Right hindlimb (tissue), 1 donor: ENCODE measurements around the gene LRRC4B.
"Not testable (repeated sequence)": the region's sequence is repeated elsewhere in the genome, so short reads cannot be mapped to it uniquely, and the experiment has no call there.

Source experiments
- DNase-seq: peaks from one replicate; pipeline ENCODE4 v3.0.0-alpha.2; 2018

The LRRC4B gene

DNA sequence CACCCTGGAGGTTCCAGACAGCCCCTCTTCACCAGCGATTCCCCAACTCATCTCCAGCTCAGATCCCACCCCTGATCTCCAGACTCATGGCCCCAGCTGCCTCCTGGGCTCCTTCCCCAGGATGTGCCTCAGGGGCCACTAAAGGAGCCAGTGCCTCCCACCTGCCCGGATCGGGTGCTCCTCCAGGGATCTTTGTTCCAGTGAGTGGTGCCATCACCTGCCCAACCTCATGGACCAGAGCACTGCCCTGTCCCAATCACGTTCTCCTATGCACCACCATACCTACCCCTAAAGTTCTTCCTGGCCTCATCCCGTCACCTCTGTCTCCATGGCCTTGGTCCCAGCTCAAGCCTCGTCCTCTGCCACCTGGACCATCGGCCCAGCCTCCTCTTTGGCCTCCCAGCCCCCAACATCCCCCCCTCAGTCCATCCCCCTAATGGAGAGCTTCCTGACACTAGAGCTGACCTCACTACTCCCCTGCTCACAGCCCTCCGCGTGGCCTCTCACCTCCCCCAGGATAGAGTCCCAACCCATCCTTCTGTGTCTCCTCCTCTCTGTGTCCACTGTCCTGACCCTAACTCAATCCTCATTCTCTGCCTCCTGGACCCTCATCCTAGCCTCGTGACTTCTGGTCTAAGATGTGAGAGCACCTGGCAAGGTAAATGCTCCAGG, 82.8 kb downstream of the LRRC4B start:
- no peak for DNase-seq

DNA sequence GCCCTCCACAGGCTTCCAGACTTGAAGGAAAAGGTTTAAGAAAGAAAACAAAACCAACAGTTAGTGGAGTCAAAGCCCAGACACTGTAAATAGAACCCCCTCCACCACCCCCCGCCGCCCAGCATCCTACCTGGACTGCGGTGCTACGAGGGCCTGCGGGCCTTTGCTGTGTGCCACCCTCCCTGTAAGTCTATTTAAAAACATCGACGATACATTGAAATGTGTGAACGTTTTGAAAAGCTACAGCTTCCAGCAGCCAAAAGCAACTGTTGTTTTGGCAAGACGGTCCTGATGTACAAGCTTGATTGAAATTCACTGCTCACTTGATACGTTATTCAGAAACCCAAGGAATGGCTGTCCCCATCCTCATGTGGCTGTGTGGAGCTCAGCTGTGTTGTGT, 85.3 kb downstream of the LRRC4B start:
- no peak for DNase-seq

DNA sequence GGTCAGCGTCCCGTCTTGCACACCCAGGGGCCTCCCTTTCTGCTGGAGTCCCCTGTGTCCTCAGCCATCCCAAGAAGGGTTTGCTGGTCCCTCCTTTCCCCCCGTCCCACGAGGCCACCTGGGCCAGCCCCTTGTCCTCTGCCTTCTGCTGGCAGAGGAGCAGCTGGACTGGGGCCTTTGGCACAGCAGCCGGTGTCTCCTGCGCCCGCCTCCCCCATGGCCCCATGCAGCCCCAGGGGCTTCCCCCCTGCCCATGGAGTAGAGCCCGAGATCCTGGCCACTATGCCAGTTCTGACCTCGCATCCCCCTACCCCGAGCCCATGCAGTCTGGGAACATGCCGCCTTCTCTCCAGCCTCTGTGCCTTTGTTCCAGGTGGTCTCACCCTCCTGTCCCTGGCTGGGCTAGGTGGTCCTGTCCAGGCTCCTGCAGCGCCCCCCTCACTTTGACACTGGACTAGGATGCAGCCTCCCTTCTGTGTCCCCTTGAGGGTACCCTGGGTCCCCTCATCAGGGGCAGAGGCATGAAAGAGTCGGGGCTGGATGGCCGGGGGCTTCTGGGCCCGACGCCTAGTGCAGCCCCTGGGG, 85.9 kb downstream of the LRRC4B start:
- no peak for DNase-seq

DNA sequence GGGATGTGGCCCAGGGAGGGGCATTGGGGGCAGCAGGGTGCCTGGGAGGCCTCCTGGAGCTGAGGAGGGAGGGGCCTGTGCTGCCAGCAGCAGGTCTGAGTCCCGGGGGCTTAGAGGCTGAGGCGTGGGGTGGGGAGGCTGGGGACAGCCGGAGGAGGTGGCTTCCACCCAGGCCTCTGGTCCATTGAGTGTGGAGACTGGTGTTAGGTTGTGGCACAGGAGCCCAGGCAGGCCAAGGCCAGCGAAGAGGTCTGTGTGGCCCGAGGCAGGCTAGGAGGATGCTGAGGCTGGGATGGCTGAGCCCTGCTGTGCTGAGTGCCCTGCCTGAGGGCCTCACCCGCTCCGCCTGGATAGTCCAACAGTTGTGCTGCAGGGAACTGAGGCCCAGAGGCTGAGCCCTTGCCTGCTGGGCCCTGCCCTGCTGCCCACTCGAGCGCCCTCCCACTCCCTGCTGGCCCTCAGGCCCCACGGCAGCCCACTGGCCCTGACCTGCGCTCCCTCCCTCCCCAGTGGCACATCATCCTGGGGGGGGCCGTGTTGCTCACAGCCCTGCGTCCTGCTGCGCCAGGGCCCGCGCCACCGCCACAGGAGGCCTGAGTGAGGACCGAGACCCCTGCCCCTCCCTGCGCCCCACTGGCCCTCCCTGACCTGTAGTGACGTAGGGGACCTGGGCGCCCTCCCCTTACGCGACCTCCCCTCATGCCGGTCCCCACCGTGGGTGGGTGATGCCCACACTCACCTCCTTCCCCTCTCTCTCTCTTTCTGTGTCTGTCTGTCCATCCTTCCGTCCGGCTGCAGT, 86.7 kb downstream of the LRRC4B start:
- no peak for DNase-seq

DNA sequence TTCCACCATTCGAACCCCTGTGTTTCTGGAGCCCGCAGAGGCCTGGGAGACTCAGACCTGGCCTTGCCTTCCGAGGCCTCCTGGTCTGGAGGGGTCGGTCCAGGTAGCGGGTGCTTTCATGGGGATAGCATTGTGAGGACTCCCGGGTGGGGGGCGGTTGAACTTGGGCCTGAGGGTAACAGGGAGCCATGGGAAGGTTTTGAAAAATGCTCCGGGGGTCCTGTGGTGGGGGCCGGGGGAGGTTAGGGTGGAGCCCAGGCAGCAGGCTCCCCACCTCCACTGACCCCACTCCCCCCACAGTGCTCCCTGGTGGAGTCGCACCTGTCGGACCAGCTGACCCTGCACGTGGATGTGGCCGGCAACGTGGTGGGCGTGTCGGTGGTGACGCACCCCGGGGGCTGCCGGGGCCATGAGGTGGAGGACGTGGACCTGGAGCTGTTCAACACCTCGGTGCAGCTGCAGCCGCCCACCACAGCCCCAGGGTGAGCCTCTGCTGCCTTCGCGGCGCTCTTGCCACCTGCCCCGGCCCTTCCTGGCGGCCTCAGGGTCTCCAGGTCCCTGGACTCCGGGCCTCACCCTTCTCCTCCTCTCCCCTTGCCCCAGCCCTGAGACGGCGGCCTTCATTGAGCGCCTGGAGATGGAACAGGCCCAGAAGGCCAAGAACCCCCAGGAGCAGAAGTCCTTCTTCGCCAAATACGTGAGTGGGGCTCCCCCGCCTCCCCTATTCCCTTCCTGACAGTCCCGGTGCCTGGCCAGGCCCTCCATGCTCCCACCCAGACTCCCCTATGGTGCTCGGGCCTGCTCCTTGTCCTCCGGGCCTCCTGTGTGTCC, 87.7 kb downstream of the LRRC4B start:
- no peak for DNase-seq

DNA sequence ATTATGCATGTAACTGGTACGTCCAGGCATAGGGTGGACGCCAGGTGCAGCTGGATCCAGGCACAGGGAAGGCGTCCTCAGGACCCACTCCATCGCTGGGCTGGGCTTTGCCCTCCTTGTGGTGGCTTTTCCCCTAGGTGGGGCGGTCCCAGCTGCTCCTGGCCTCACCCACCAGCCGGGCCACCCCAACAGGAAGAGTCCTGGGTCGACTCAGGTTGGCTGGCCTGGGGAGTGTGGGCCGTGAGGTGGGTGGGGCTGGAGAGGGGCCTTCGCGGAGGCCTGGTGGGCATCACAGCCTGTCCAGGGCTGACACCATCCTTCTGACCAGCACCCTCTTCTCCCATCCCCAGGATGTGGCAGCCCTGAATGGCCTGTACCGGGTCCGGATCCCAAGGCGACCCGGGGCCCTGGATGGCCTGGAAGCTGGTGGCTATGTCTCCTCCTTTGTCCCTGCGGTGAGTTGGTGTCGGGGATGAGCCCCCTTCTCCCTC, 88.4 kb downstream of the LRRC4B start:
- no peak for DNase-seq

DNA sequence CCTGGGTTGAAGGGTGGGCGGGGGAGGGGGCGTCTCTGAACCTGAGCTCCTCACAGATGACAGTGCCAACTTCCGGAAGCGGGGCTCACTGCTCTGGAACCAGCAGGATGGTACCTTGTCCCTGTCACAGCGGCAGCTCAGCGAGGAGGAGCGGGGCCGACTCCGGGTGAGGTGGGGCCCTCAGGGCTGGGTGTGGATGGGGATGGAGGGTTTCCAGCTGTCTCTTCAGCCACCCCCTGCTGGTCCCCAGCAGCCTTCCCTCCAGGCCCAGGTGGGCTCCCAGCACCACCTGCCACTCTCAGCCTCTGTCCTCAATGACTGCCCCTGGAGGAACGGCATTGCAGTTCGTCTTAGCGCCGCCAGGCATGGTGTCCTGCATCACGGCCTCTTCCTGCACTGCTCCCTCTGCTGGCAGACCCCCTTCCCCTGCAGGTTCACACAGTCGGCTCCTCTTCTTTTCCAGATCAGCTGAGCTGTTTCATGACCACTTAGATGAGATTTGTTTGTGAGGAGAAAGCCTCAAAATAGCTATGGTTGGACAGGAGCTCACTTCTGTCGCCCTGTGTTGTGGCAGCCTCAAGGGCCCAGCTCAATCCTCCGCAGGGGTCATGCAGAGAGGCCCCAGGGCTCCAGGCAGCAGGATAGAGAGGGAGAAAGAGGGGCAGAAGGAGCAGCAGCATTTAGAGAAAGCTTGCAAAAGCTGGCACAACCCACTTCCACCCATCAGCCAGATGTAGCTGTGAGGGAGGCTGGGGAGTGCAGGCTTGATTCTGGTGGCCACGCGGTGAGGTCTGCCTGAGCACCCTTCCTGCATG, 89.1 kb downstream of the LRRC4B start:
- DNase-seq: no peak

DNA sequence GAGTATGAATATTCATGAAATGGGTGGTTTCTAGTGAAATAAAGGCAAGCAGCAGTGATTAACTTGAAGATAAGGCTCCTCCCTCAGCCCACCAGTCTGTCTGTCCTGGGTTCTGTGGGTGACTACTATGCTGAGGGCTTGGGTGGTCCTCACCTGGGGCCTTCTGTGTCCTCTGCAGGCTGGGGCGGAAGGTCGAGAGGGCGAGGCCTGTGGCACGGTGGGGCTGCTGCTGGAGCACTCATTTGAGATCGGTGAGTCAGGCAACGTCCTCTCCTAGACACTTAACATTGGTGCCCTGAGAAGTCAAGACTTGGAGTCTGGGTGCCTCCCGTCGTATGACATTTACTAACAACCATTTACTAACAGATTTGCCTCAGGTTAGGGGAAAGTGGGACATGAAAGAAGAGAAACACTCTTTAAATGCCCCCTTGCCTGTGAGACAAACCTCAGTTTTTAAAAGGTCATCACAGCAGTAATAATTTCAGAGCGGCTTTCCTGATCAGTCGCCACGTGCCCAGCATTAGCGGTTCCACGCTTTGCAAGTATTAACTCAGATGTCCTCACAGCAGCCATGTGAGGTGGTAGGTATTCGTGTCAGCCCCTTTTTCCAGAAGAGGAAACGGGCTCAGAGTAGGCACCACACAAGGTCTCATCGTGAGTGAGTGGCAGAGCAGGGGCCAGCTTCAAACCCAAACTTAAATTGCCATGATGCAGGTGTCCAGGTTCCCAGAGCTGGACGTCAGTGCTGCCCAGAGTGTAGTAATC, 90.3 kb downstream of the LRRC4B start:
- no peak for DNase-seq

DNA sequence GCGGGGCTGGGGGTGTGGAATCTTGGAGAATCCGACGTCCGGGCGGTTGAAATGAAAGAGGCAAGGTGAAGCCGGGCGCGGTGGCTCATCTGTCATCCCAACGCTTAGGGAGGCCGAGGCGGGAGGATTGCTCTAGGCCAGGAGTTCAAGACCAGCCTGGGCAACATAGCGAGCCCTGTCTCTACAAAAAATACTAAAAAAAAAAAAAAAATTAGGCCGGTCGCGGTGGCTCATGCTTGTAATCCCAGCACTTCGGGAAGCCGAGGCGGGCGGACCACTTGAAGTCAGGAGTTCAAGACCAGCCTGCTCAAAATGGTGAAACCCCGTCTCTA, 91.4 kb downstream of the LRRC4B start:
- no peak for DNase-seq

DNA sequence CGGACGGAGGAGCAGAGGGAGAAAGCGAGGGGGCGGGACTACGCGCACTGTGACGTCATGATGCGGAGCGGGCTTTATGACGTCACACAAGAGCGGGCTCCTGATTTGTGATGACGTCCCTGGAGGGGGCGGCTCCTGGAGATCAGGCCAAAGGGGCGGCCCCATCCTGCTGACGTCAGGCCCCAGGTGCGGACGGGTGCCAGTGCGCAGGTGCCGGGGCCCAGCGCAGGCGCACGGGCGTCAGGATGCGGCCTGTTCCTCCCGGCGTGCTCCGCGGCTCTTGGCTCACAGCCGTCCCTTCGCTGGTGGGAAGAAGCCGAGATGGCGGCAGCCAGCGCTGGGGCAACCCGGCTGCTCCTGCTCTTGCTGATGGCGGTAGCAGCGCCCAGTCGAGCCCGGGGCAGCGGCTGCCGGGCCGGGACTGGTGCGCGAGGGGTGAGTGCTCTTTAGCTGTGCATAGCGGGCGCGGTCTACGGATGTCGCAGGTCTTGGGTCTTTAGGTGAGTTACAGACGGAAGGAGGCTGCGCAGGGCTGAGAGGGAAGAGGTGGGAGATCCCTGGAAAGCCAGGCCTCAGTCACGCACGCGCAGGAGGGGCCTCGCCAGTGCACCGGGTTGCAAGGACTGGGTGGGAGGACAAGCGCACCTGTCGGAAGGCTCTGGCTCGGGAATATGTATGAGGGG, 91.9 kb downstream of the LRRC4B start, which contains the start of the genes EMC10 and GARIN5A:
Gene EMC10, plus strand, starts transcription at position 284 of the 683 bp plus-strand sequence. Its CDS starts 38 bp downstream, at position 322.
Gene GARIN5A, minus strand, starts transcription at position 625 of the 683 bp plus-strand sequence. Its CDS starts 460 bp downstream, at position 165.
- peak; percentile 95 for DNase-seq

DNA sequence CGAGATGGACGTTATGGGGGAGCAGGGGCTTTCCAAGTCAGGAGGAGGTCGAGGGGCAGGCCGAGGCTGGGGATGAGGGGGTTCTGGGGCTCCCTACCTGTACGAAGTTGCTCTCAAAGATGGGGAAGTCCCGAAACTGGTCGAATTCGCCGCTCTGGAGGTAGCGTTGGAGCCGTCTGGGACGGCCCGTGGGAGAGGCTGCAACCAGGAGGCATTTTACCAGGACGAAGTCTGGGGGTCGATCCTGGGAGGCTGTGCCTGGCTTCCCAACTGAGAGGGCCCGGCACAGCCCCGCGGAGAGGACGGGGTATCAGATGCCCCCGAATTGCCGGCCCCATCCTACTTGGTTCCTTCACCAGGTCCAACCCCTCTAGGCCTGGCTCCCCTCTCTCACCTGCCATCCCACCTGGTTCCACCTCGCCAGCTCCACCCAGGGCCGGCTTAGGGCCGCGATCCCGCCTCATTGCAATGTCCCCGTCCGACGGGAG, 92.5 kb downstream of the LRRC4B start:
- no peak for DNase-seq

DNA sequence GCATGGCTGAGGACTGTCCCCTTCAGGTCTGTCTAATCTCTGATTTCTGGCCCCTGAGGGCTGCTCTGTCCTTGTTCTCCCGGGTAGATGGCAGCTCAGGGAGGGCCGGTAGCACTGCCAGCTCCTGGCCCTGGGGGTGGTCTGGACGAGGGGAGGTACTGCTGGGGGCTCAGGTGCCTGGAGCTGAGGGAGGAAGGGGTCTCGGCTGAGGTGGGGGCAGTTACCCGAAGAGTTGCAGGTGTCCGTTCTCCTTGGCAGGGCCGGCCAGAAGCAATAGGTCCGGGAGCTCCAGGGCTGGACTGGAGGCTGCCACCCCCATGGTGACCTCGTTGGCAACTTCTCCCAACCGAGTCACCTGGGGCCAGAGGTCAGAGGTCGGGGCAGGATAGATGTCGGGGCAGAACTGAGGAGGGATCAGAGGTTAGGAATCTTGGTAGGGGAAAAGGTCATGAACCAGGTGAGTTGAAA, 93.1 kb downstream of the LRRC4B start:
- DNase-seq: no peak

DNA sequence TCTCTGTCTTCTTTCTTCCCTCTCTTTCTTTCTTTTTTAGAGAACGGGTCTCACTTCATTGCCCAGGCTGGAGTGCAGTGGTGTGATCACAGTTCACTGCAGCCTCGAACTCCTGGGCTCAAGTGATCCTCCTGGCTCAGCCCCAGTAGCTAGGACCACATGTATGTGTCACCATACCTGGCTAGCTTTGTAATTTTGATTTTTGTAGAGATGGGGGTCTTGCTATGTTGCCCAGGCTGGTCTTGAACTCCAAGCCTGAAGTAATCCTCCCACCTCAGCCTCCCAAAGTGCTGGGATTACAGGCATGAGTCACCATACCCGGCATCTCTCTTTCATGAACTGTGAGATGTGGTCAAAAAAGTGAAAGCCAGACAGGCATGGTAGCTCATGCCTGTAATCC, 94.9 kb downstream of the LRRC4B start:
- not testable (repeated sequence) for DNase-seq

DNA sequence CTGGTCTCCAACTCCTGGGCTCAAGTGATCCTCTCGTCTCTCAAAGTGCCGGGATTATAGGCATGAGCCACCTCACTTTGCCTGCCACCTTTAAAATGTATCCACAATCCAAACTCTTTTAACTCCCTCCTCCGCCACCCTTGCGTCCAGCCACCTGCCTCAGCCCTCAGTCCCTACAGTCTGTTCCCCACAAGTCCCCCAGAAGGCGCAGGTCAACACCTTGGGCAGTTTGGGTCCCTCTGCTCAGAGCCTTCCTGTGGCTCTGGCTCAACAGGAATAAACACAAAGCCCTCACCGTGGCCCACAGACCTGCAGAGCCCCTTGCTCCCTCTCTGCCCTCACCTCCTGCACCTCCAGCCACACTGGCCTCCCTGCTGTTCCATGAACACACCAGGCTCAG, 99.4 kb downstream of the LRRC4B start:
- no peak for DNase-seq

DNA sequence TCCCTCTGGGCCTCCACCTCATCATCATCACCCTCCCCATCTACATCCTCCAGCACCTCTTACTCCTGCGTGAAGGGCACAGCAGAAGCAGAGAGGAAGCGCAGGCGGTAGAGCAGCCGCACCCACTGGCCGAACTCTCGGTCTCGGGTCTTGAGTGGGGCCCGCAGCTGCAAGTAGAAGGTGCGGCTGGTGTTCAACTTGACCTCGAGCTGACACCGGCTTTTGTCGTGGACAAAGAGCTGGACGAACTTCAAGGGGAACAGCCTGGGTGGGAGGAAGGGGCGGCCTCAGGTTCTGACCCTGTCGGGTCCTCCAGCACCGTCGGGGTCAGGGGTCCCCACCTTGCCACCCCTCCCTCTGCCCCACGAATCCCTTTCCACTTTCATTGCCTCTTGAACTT, 100.7 kb downstream of the LRRC4B start:
- DNase-seq: no peak
